GM21737 (cell line): ENCODE data around the gene GALNT17.
"Not testable (repeated sequence)": the region's sequence is repeated elsewhere in the genome, so short reads cannot be mapped to it uniquely, and the experiment has no call there.

ENCODE experiments used
- ATAC-seq: cut with Tn5 transposase; IDR thresholded peaks from one replicate; pipeline ENCODE4 v1.9.1; 2021; ENCODE audit warnings: mild to moderate bottlenecking, moderate library complexity; ENCODE audit not compliant: unreplicated experiment

The GALNT17 gene

GRCh38 chr7:71712653-71713180 is 580.8 kb downstream of the GALNT17 start:
- ATAC-seq, result no peak

GRCh38 chr7:71716690-71717089 is 584.7 kb downstream of the GALNT17 start:
- no peak for ATAC-seq

- ATAC-seq, result no peak
Measured at GRCh38 chr7:71718563-71718962, 586.6 kb downstream of the GALNT17 start.

GRCh38 chr7:71721742-71722141 is 589.8 kb downstream of the GALNT17 start:
- no peak for ATAC-seq

GRCh38 chr7:71723859-71724258 is 591.9 kb downstream of the GALNT17 start:
- ATAC-seq, result no peak

- no peak for ATAC-seq
Measured at GRCh38 chr7:71727347-71727746, 595.4 kb downstream of the GALNT17 start.

- ATAC-seq, result no peak
Measured at GRCh38 chr7:71731740-71732139, 599.8 kb downstream of the GALNT17 start.

- no peak for ATAC-seq
Measured at GRCh38 chr7:71733107-71733870, 601.3 kb downstream of the GALNT17 start.

- ATAC-seq, result no peak
Measured at GRCh38 chr7:71735961-71736556, 604.1 kb downstream of the GALNT17 start.

- ATAC-seq, result not testable (repeated sequence)
Measured at GRCh38 chr7:71737931-71738540, 606.1 kb downstream of the GALNT17 start.

- ATAC-seq, result no peak
Measured at GRCh38 chr7:71739520-71740173, 607.7 kb downstream of the GALNT17 start.

GRCh38 chr7:71740174-71740560 is 608.2 kb downstream of the GALNT17 start:
- ATAC-seq, result no peak

GRCh38 chr7:71746006-71746405 is 614.1 kb downstream of the GALNT17 start:
- ATAC-seq, result no peak

- ATAC-seq, result no peak
Measured at GRCh38 chr7:71750290-71750689, 618.3 kb downstream of the GALNT17 start.

- ATAC-seq, result no peak
Measured at GRCh38 chr7:71752171-71752935, 620.4 kb downstream of the GALNT17 start.

GRCh38 chr7:71753236-71753635 is 621.3 kb downstream of the GALNT17 start:
- no peak for ATAC-seq

- no peak for ATAC-seq
Measured at GRCh38 chr7:71753956-71754664, 622.2 kb downstream of the GALNT17 start.

GRCh38 chr7:71754828-71755227 is 622.9 kb downstream of the GALNT17 start:
- no peak for ATAC-seq

GRCh38 chr7:71761336-71761735 is 629.4 kb downstream of the GALNT17 start:
- no peak for ATAC-seq
